GM10266 (cell line): Measurements from ENCODE around the gene ARL16.

Experiments used
- DNase-seq: peaks from one replicate; pipeline ENCODE4 v3.0.0; 2012; ENCODE audit errors: extremely low spot score
- TF ChIP-seq, protein P1 (sequence below): IDR thresholded peaks from 2 replicates; pipeline ENCODE4 v1.5.1; 2012; ENCODE audit warnings: mild to moderate bottlenecking, low read depth; ENCODE audit not compliant: control insufficient read depth, insufficient read depth; ENCODE audit errors: missing control alignments

ARL16 gene

DNA sequence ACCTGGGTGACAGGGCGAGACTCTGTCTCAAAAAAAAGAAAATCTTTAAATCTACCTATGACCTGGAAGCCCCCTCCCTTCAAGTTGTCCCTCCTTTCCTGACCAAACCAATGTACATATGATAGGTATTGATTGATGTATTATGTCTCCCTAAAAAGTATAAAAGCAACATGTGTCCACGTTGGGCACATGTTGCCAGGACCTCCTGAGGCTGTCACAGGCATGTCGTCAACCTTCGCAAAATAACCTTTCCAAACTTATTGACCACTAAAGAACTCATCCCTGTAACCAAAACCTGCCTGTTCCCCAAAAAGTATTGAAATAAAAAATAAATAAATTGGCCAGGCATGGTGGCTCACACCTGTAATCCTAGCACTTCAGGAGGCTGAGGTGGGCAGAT, 21.6 kb downstream of the ARL16 start:
- DNase-seq, result no peak
- TF ChIP-seq, protein P1, sequence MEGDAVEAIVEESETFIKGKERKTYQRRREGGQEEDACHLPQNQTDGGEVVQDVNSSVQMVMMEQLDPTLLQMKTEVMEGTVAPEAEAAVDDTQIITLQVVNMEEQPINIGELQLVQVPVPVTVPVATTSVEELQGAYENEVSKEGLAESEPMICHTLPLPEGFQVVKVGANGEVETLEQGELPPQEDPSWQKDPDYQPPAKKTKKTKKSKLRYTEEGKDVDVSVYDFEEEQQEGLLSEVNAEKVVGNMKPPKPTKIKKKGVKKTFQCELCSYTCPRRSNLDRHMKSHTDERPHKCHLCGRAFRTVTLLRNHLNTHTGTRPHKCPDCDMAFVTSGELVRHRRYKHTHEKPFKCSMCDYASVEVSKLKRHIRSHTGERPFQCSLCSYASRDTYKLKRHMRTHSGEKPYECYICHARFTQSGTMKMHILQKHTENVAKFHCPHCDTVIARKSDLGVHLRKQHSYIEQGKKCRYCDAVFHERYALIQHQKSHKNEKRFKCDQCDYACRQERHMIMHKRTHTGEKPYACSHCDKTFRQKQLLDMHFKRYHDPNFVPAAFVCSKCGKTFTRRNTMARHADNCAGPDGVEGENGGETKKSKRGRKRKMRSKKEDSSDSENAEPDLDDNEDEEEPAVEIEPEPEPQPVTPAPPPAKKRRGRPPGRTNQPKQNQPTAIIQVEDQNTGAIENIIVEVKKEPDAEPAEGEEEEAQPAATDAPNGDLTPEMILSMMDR, result no peak

- DNase-seq, result no peak
- TF ChIP-seq, protein P1, result no peak
Observed at GRCh38 chr17:81660441-81660840, 23.2 kb downstream of the ARL16 start.

DNA sequence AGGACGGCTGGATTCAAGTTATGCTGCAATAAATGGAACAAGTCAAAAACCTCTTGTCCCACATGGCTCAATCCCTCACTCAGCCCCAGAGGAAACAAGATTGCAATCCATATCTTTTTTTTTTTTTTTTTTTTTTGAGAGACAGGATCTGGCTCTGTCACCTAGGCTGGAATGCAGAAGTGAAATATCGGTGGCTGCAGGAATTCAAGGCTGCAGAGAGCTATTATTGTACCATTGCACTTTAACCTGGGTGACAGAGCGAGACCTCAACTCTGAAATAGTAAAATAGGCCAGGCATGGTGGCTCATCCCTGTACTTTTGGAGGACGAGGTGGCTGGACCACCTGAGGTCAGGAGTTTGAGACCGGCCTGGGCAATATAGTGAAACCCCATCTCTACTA, 24.6 kb downstream of the ARL16 start:
- TF ChIP-seq, protein P1, result no peak
- no peak for DNase-seq

- TF ChIP-seq, protein P1, result no peak
- no peak for DNase-seq
Observed at GRCh38 chr17:81656835-81657234, 26.8 kb downstream of the ARL16 start.

- TF ChIP-seq, protein P1, result no peak
- no peak for DNase-seq
Observed at GRCh38 chr17:81656118-81656743, 27.4 kb downstream of the ARL16 start, which contains the start of gene PDE6G. Gene PDE6G (minus strand): TSS chr17:81656542. CDS start chr17:81653305, 3,237 bp downstream.

GRCh38 chr17:81655378-81656117, 28.0 kb downstream of the ARL16 start:
- DNase-seq, result peak; percentile 22
- TF ChIP-seq, protein P1, result no peak
